HG03565 (cell line): ENCODE results near the gene SERPINB5.
A peak's percentile ranks its signal among the peaks of the same experiment; 100 is the strongest.

Experiments used
- ATAC-seq: cut with Tn5 transposase; IDR thresholded peaks from one replicate; pipeline ENCODE4 v1.9.1; 2021; ENCODE audit warnings: mild to moderate bottlenecking, moderate library complexity; ENCODE audit not compliant: unreplicated experiment

Gene SERPINB5

GRCh38 chr18:63467699-63468098 lies 9.1 kb upstream of the SERPINB5 start:
- ATAC-seq = no peak

GRCh38 chr18:63468575-63468974 lies 8.2 kb upstream of the SERPINB5 start:
- ATAC-seq = no peak

GRCh38 chr18:63470751-63471150 lies 6.0 kb upstream of the SERPINB5 start:
- ATAC-seq = no peak

- ATAC-seq = no peak
These were observed 4.4 kb upstream of the SERPINB5 start for GRCh38 chr18:63472380-63472779.

- no peak for ATAC-seq
These were observed 442 bp downstream of the SERPINB5 start for GRCh38 chr18:63477200-63477599.

- ATAC-seq = no peak
These were observed 1.2 kb downstream of the SERPINB5 start for GRCh38 chr18:63477968-63478367.

- ATAC-seq = no peak
These were observed 3.1 kb downstream of the SERPINB5 start for GRCh38 chr18:63479826-63480225.

GRCh38 chr18:63480476-63480875 lies 3.7 kb downstream of the SERPINB5 start:
- ATAC-seq = no peak

GRCh38 chr18:63480915-63481314 lies 4.2 kb downstream of the SERPINB5 start:
- ATAC-seq = no peak

GRCh38 chr18:63487676-63488075 lies 10.9 kb downstream of the SERPINB5 start:
- no peak for ATAC-seq

- no peak for ATAC-seq
These were observed 11.4 kb downstream of the SERPINB5 start for GRCh38 chr18:63488160-63488559.

- ATAC-seq = no peak
These were observed 16.1 kb downstream of the SERPINB5 start for GRCh38 chr18:63492851-63493250.

GRCh38 chr18:63495675-63496074 lies 18.9 kb downstream of the SERPINB5 start:
- ATAC-seq = no peak

- no peak for ATAC-seq
These were observed 29.0 kb downstream of the SERPINB5 start for GRCh38 chr18:63505566-63506335.

- no peak for ATAC-seq
These were observed 29.5 kb downstream of the SERPINB5 start for GRCh38 chr18:63506336-63506646.

- ATAC-seq = no peak
These were observed 31.8 kb downstream of the SERPINB5 start for GRCh38 chr18:63508596-63508995.

- ATAC-seq = no peak
These were observed 34.5 kb downstream of the SERPINB5 start for GRCh38 chr18:63511285-63511684.

GRCh38 chr18:63514326-63514725 lies 37.6 kb downstream of the SERPINB5 start:
- ATAC-seq = no peak

GRCh38 chr18:63514888-63515678 lies 38.3 kb downstream of the SERPINB5 start:
- ATAC-seq = no peak

- ATAC-seq = no peak
These were observed 39.0 kb downstream of the SERPINB5 start for GRCh38 chr18:63515801-63516200.

- ATAC-seq = peak; percentile 87
These were observed 41.6 kb downstream of the SERPINB5 start for GRCh38 chr18:63518178-63519012.
